C4-2B (cell line): Measurements from ENCODE around the gene ZKSCAN5.

Source experiments
- H3K27ac ChIP-seq: fragments of 450-650 bp; 2 replicates; pipeline ENCODE4 v1.5.1; 2017
- ZFX ChIP-seq: fragments of 450-650 bp; IDR thresholded peaks from 2 replicates; pipeline ENCODE4 v1.6.1; 2017
- TF ChIP-seq, protein P1 (sequence below): fragments of 450-650 bp; conservative IDR thresholded peaks from 2 replicates; pipeline ENCODE4 v1.5.1; 2017; ENCODE audit warnings: mild to moderate bottlenecking

The ZKSCAN5 gene

DNA sequence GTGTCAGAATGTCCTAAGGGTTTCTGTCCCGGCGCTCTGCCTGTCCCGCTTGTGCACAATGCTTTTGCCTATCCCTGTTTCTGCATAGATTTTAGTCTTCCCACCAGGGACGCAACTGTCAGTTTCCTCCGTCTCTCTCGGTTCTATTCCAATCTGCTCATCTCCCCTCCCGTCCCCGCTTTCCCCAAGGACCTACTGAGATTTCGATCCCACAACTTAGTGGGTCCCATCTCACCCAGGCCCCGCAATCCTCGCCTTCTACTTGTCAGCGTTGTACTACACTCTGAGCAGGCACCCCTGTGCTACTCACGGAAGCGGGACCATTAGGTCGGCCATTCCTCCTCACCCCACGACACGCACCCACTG lies 53.5 kb downstream of the ZKSCAN5 start:
- no peak overlapping the region for H3K27ac ChIP-seq
- no peak for TF ChIP-seq ZFX
- TF ChIP-seq, protein P1, sequence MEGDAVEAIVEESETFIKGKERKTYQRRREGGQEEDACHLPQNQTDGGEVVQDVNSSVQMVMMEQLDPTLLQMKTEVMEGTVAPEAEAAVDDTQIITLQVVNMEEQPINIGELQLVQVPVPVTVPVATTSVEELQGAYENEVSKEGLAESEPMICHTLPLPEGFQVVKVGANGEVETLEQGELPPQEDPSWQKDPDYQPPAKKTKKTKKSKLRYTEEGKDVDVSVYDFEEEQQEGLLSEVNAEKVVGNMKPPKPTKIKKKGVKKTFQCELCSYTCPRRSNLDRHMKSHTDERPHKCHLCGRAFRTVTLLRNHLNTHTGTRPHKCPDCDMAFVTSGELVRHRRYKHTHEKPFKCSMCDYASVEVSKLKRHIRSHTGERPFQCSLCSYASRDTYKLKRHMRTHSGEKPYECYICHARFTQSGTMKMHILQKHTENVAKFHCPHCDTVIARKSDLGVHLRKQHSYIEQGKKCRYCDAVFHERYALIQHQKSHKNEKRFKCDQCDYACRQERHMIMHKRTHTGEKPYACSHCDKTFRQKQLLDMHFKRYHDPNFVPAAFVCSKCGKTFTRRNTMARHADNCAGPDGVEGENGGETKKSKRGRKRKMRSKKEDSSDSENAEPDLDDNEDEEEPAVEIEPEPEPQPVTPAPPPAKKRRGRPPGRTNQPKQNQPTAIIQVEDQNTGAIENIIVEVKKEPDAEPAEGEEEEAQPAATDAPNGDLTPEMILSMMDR: no peak

DNA sequence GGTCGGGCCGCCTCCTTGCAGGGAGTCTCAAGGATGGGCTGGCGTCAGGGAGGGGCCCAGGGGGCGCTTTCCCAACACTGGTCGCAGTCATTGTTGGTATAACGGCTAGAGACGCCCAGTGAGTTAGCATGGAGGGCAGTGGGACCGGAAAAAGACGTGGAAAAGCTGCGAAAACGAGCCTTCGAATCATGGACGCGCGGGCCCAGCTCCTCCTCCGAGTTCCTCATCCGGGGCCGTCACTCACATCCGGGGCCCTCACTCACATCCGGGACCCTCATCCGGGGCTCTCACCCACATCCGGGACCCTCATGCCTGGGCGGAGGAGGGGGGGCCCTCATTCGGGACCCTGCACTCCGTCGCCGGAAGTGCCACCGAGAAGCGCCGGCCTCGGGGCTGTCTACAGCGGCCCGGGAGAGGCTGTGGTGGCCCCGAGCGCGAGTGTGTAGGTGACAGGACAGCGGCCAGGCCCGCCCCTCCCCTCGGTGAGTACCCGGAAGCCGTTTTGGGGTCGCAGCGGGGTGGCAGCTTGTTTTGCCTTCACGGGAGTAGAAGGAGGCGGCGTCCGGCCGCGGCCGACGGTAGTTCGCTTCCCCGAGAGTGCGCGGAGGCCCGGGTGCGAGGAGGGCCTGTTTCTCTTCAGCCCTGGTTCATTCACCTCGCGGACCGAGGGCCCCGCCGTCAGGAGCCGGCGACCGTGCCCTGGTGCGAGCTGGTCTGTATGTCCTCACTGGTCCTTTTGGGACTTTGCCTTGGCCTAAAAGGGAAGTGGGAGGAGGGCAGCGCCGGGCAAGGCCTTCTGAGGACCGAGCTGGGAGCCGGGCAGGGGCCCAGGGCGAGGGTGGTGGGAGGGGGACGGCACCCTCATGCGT lies 54.1 kb downstream of the ZKSCAN5 start, which contains the start of gene ZNF655:
Gene ZNF655, plus strand, starts transcription at position 337 of the 869 bp plus-strand sequence. CDS start 1,918 bp downstream, outside the sequence.
- H3K27ac ChIP-seq: no peak within 1 kb of the TSS
- TF ChIP-seq, protein P1: no peak
- TF ChIP-seq ZFX: no peak

DNA sequence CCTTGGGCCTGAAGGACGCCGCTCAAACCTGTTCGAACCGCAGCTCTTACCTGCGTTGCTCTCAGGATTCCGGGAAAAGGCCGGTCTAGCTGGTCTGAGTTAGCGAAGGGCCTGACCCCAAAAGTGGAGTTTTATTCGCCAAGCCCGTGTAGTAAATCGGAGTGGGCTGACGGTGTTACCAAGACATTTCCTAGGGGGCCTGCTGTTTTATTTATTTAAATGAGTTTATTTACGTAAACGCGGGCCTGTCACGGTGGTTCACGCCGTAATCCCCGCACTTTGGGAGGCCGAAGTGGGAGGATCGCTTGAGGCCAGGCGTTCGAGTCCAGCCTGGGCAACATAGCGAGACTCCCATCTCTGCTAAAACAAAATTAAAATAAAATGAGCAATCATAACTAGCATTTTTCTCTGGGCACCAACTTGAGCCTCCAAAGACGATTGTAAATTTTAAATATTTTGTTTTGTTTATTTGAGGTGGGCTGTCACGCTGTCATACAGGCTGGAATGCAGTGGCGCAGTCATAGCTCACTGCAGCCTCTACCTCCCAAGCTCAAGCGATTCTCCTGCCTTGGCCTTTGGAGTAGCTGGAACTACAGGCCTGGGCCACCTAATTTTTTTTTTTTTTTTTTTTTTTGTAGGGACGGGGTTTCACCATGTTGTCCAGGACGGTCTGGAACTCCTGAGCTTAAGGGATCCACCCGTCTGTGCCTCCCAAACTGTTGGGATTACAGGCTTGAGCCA lies 54.9 kb downstream of the ZKSCAN5 start:
- H3K27ac ChIP-seq: no peak overlapping the region
- TF ChIP-seq, protein P1: no peak
- TF ChIP-seq ZFX: no peak

DNA sequence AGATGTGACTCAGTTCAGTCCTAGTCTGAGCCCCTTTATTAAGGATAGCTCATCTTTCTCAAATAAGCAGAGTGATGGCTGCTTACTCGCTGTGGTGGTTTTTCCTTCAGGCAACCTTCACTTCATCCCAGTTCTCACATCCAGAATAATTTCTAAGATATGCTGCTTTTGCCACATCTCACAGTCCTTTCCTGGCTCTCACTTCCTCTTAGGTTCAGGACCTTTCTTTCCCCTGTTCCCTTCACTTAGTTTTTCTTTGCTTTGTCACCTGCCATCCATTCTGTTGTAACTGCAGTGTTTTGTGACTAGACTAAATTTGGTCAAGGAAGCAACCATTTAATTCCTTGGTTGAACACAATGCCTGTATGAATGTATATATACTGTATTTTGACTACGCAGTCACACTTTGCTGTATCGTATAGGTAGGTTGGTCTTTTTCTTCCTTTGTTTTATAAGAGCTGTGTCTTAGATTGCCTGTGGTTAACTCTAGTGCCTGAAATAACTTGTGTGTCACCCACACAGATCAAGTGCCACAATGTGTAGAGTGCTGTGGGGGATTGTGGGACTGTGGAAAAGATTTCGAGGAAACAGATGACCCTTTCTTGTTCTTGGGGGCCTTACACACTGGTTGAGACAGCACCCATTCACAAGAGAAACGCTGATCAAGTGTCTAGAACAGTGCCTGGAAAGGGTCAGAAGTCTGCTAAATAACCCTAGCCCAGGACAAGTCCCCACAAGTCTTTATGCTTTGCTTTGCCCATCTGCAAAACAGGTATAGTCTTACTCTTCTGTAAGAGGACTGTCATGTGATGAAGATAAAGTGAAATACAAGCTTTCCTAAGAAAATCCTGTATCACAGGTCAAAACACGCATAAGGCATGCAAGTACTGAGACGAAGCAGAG lies 56.6 kb downstream of the ZKSCAN5 start:
- TF ChIP-seq ZFX: no peak
- H3K27ac ChIP-seq: no peak overlapping the region

DNA sequence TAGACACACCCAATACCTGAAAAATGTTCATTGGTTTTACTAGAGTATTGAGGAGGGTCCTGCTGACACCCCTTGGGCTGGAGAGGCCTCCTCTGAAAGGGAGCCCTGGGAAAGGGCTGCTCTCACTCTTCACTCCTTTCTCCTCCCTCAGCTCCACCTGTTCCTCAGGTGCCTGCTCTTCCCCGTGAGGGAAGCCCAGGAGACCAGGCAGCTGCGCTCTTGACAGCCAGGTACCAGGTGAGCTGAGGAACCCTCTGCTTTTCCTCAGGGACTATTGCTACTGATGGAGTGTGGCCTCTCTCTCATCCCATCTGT lies 57.2 kb downstream of the ZKSCAN5 start:
- TF ChIP-seq ZFX: no peak
- TF ChIP-seq, protein P1: no peak
- H3K27ac ChIP-seq: no peak overlapping the region

DNA sequence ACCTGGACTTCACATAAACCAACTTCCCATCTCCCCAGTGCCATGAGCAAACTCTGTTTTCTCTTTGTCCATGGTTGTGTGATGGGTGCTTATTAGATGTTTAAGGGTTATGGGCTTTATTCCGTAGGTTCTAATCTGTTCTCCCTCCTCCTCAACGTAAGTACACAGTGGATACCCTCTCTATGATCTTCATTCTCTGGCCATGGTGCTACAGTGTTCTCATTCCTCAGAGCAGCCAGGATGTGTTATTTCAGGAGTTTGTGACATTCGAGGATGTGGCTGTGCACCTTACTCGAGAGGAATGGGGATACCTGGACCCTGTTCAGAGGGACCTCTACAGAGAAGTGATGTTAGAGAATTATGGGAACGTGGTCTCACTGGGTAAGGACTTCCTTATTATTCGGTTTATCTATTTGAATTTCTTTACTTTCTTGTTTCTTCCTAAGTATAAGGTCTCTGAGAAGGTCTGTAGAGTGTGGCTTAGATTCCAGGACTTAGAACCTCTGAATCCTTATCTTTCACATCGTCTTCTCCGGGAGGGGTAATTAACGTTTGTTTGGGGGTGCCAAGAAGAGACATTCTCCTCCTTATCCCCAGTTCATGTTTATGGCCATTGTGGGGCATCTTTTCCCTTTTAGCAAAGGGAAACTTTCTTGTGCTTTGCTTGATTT lies 57.8 kb downstream of the ZKSCAN5 start:
- TF ChIP-seq ZFX: no peak
- TF ChIP-seq, protein P1: no peak
- no peak overlapping the region for H3K27ac ChIP-seq

DNA sequence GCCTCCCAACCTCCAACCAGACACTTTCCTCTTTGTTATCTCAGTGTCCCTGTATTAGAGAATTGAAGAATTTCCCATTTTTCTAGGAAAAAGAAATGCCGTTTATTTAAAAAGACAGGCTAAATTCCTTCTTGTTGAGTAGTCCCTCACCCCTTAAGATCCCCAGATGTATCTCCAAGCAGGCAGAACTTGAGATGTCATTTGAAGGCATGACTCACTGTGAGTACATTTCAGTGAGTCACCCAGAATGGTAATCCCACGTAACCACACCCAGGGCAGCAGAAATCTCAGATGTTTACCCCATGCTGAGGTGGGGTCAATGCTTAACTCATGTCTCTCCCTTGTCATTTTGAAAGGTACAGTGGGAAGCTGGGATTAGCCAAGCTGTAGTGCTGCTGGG lies 58.4 kb downstream of the ZKSCAN5 start:
- no peak overlapping the region for H3K27ac ChIP-seq
- no peak for TF ChIP-seq ZFX
- TF ChIP-seq, protein P1: no peak
